OCI-LY1 (cell line): ENCODE measurements around the gene LRRC2.

Experiments
- EZH2 ChIP-seq: fragments of 200-600 bp; sonication (generic), shearing (Covaris generic); IDR thresholded peaks from 2 replicates; pipeline ENCODE4 v1.8.0; 2017; ENCODE audit warnings: borderline replicate concordance, mixed run types, mild to moderate bottlenecking, antibody characterized with exemption, low read length, moderate library complexity, mixed read lengths
- TF ChIP-seq, protein P1 (sequence below): fragments of 200-600 bp; sonication (generic), shearing (Covaris generic); IDR thresholded peaks from 2 replicates; pipeline ENCODE4 v1.5.1; 2017; ENCODE audit warnings: mild to moderate bottlenecking, antibody characterized with exemption, low read length, moderate library complexity, mixed read lengths

DNA sequence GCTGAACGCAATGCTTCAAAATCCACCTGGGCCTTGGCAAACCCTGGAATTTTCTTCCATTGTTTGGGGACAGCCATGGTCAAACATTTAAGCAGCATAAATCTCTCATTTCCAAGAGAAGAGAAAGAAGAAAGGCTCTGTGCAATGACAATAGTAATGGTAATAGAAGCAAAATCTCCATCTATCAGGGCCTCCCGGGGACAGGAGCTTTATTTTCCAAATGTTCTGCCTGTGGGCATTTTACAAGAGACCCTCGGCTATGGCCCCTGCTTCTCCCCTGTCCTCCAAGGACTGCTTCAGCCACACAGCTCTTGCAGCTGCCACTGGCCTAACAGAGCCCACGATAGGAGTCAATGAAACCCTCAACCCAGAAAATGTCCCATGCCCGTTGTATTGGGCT lies 33.5 kb upstream of the LRRC2 start:
- TF ChIP-seq, protein P1, sequence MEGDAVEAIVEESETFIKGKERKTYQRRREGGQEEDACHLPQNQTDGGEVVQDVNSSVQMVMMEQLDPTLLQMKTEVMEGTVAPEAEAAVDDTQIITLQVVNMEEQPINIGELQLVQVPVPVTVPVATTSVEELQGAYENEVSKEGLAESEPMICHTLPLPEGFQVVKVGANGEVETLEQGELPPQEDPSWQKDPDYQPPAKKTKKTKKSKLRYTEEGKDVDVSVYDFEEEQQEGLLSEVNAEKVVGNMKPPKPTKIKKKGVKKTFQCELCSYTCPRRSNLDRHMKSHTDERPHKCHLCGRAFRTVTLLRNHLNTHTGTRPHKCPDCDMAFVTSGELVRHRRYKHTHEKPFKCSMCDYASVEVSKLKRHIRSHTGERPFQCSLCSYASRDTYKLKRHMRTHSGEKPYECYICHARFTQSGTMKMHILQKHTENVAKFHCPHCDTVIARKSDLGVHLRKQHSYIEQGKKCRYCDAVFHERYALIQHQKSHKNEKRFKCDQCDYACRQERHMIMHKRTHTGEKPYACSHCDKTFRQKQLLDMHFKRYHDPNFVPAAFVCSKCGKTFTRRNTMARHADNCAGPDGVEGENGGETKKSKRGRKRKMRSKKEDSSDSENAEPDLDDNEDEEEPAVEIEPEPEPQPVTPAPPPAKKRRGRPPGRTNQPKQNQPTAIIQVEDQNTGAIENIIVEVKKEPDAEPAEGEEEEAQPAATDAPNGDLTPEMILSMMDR = no peak
- TF ChIP-seq EZH2 = no peak
